ENCODE results near the gene SPNS1.

SPNS1 gene

GRCh38 chr16:28958216-28958615 is 16.4 kb upstream of the SPNS1 start:
- Histone ChIP-seq H3K27ac (ENCODE audit: low read length) (no peak overlapping the region), H3K27me3 (ENCODE audit: low read depth, low read length) (no peaks in the 10 kb centered on the region), H3K79me2 (ENCODE audit: low read length) (peaks cover 14% of the 10 kb centered on the region), H3K4me2 (ENCODE audit: low read length) (no peak overlapping the region), H3K36me3 (replicated peaks; ENCODE audit: low read depth, low read length) (peaks cover 67% of the 10 kb centered on the region), H3K4me3 (ENCODE audit: low read length) (no peak overlapping the region), H3K9me3 (ENCODE audit: insufficient read depth, low read length) (no peaks in the 10 kb centered on the region), H3K4me1 (ENCODE audit: low read length) (no peaks in the 10 kb centered on the region; the same call in 1 of the 2 replicates), H2AFZ (ENCODE audit: low read depth, low read length) (no peak overlapping the region), H3K9ac (ENCODE audit: low read length) (no peak overlapping the region), H4K20me1 (ENCODE audit: insufficient read depth, low read length) (no peaks in the 10 kb centered on the region)
- TF ChIP-seq CTCF (IDR thresholded peaks at IDR 0.05; ENCODE audit: low read depth, low read length) = no peak
- TF ChIP-seq EZH2phosphoT487 (IDR thresholded peaks at IDR 0.05; ENCODE audit: low read depth) = no peak

GRCh38 chr16:28958836-28959235 is 15.7 kb upstream of the SPNS1 start:
- no peak overlapping the region for H3K27ac ChIP-seq (ENCODE audit: low read length)
- no peak overlapping the region for H3K4me3 ChIP-seq (ENCODE audit: low read length)
- no peak overlapping the region for H2AFZ ChIP-seq (ENCODE audit: low read depth, low read length)
- peaks cover 67% of the 10 kb centered on the region for H3K36me3 ChIP-seq (replicated peaks; ENCODE audit: low read depth, low read length)
- no peaks in the 10 kb centered on the region for H3K27me3 ChIP-seq (ENCODE audit: low read depth, low read length)
- H3K4me1 ChIP-seq (ENCODE audit: low read length) = no peaks in the 10 kb centered on the region
- no peak overlapping the region for H3K9ac ChIP-seq (ENCODE audit: low read length)
- peaks cover 8% of the 10 kb centered on the region for H3K79me2 ChIP-seq (ENCODE audit: low read length)
- TF ChIP-seq EZH2phosphoT487 (IDR thresholded peaks at IDR 0.05; ENCODE audit: low read depth) (no peak), CTCF (IDR thresholded peaks at IDR 0.05; ENCODE audit: low read depth, low read length) (no peak)
- H3K4me2 ChIP-seq (ENCODE audit: low read length) = no peak overlapping the region
- no peaks in the 10 kb centered on the region for H4K20me1 ChIP-seq (ENCODE audit: insufficient read depth, low read length)
- H3K9me3 ChIP-seq (ENCODE audit: insufficient read depth, low read length) = no peaks in the 10 kb centered on the region

DNA sequence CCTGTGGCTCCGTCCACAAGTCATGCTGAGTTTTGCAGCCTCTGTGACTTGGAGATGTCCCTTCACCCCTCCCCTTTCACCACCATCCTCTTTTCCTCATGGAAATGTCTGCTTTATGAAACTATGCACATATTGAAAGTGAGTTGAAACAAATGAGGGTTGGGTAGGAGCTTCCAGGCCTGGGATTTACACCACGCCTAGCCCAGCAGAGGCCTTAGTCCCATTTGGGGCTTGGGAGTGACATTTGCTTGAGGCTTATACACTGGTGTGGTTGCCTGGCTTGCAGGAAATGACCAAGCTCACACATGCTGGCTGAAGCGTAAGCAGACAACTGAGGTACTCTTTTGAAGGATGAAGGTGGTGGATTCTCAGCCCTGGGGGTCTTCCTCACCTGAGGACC is 10.5 kb upstream of the SPNS1 start:
- Histone ChIP-seq H3K36me3 (replicated peaks; ENCODE audit: low read depth, low read length) (peaks cover 44% of the 10 kb centered on the region), H4K20me1 (ENCODE audit: insufficient read depth, low read length) (no peaks in the 10 kb centered on the region), H3K4me3 (ENCODE audit: low read length) (no peak overlapping the region), H3K9me3 (ENCODE audit: insufficient read depth, low read length) (no peaks in the 10 kb centered on the region), H3K4me2 (ENCODE audit: low read length) (no peak overlapping the region), H3K79me2 (ENCODE audit: low read length) (no peaks in the 10 kb centered on the region), H3K27ac (ENCODE audit: low read length) (no peak overlapping the region), H3K4me1 (ENCODE audit: low read length) (no peaks in the 10 kb centered on the region), H3K27me3 (ENCODE audit: low read depth, low read length) (no peaks in the 10 kb centered on the region), H2AFZ (ENCODE audit: low read depth, low read length) (no peak overlapping the region), H3K9ac (ENCODE audit: low read length) (no peak overlapping the region)
- no peak for TF ChIP-seq EZH2phosphoT487 (IDR thresholded peaks at IDR 0.05; ENCODE audit: low read depth)
- no peak for TF ChIP-seq CTCF (IDR thresholded peaks at IDR 0.05; ENCODE audit: low read depth, low read length)

DNA sequence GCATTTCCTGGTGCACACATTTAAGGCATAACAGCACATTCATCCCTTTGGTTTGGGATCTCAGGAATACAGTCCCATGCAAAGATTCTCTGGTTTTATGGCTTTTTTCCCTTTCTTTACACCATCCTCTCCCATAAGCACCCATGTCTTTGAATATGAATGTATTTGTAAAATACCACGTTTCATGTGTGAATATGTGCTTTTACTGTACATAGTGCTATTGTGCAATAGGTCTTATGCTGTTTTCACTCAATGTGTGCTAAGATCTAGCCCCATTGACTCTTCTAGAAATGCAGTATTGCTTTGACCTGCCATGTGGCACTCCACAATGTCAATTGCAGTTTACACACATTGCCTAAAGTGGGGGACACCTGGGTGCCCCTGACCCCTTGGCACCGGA is 10.1 kb upstream of the SPNS1 start:
- H3K4me2 ChIP-seq (ENCODE audit: low read length) = no peak overlapping the region
- TF ChIP-seq CTCF (IDR thresholded peaks at IDR 0.05; ENCODE audit: low read depth, low read length) = no peak
- no peak for TF ChIP-seq EZH2phosphoT487 (IDR thresholded peaks at IDR 0.05; ENCODE audit: low read depth)
- no peaks in the 10 kb centered on the region for H3K79me2 ChIP-seq (ENCODE audit: low read length)
- no peaks in the 10 kb centered on the region for H3K27me3 ChIP-seq (ENCODE audit: low read depth, low read length)
- H2AFZ ChIP-seq (ENCODE audit: low read depth, low read length) = no peak overlapping the region
- no peak overlapping the region for H3K27ac ChIP-seq (ENCODE audit: low read length)
- H3K4me1 ChIP-seq (ENCODE audit: low read length) = no peaks in the 10 kb centered on the region
- no peaks in the 10 kb centered on the region for H4K20me1 ChIP-seq (ENCODE audit: insufficient read depth, low read length)
- H3K36me3 ChIP-seq (replicated peaks; ENCODE audit: low read depth, low read length) = peaks cover 41% of the 10 kb centered on the region
- no peak overlapping the region for H3K4me3 ChIP-seq (ENCODE audit: low read length)
- no peaks in the 10 kb centered on the region for H3K9me3 ChIP-seq (ENCODE audit: insufficient read depth, low read length)
- H3K9ac ChIP-seq (ENCODE audit: low read length) = no peak overlapping the region
